Stimulated activated effector memory CD8-positive, alpha-beta T cell treated with anti-CD3 and anti-CD28 coated beads, Interleukin-12 subunit alpha, Interleukin-12 subunit beta, amount 100 ng/mL, for 72 hours (primary cell): Measurements from ENCODE around the gene AMFR.

Experiments
- ATAC-seq: fragments of 150-1000 bp; cut with Tn5 transposase; 2 replicates; pipeline ENCODE4 v1.10.0; 2021
- DNase-seq, 2 donors: peaks; one replicate each; pipeline ENCODE4 v3.0.0; 2021 to 2022; ENCODE audit warnings: low spot score in 2 of 2
- H3K27ac Mint-ChIP-seq: one replicate; pipeline ENCODE4 v1.8.0; 2022; ENCODE audit warnings: mild to moderate bottlenecking, mixed read lengths
- H3K36me3 Mint-ChIP-seq: one replicate; pipeline ENCODE4 v1.8.0; 2022; ENCODE audit warnings: mild to moderate bottlenecking, mixed read lengths
- H3K4me1 Mint-ChIP-seq: one replicate; pipeline ENCODE4 v1.8.0; 2022; ENCODE audit warnings: mixed read lengths
- H3K4me3 Mint-ChIP-seq: one replicate; pipeline ENCODE4 v1.8.0; 2022; ENCODE audit warnings: mild to moderate bottlenecking, mixed read lengths
- H3K9me3 Mint-ChIP-seq: one replicate; pipeline ENCODE4 v1.8.0; 2022; ENCODE audit warnings: mixed read lengths

Gene AMFR

GRCh38 chr16:56315955-56316354, 109.4 kb downstream of the AMFR start:
- Mint-ChIP-seq H3K27ac (no peak overlapping the region), H3K9me3 (no peaks in the 10 kb centered on the region), H3K4me3 (no peak overlapping the region), H3K36me3 (no peaks in the 10 kb centered on the region), H3K4me1 (peaks cover 19% of the 10 kb centered on the region)
- no peak for ATAC-seq
- DNase-seq: no peak

DNA sequence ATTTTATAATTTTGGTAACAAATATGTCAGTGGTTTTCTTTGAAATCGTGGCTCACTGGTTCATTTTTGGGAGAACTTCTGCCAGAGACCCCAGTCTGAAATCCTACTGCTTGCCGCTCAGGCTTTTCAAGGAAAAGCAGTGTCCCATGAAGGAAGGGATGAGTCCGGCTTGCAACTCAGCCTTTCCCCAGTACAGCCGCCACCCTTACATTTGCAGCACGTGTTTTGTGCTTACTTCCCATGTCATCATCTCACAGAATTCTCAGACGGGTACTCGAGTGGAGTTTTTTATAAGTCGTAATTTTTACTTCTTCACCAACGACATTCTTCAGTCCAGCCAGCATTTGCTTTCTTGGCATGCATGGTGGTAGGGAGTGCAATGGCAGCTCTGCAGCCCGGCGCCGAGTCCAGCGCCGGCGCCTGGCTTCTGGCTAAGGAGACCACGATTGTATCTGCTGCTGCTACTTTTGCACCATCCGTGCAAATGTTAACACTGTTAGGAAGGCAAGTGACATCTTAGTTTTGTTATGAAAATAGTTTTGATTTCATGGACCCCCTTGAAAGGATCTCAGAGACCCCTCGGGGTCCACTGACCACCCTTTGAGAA, 111.0 kb downstream of the AMFR start:
- ATAC-seq: no peak
- Mint-ChIP-seq H3K36me3 (no peaks in the 10 kb centered on the region), H3K4me1 (peaks cover 15% of the 10 kb centered on the region), H3K9me3 (no peaks in the 10 kb centered on the region), H3K4me3 (no peak overlapping the region), H3K27ac (no peak overlapping the region)
- DNase-seq: no peak

DNA sequence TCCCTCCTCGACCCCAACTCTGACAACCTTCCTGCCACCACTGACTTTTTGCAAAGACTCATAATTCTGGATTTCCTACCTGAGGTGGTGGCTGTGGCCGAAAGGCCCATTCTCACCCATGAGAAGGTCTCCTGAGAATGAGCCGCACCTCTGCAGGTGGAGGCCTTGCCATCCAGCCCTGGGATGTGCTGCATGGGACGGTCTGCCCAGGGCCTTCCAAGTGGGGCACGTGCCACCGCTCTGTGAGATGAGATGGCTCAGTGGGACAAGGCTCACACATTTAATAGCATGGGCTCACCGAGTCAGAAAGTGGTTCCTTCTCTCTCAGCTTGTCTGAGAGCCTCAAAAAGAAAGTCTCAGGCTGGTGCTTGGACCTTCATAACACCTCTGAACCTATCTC, 112.8 kb downstream of the AMFR start:
- DNase-seq: no peak
- Mint-ChIP-seq H3K4me3 (no peak overlapping the region), H3K9me3 (no peaks in the 10 kb centered on the region)

DNA sequence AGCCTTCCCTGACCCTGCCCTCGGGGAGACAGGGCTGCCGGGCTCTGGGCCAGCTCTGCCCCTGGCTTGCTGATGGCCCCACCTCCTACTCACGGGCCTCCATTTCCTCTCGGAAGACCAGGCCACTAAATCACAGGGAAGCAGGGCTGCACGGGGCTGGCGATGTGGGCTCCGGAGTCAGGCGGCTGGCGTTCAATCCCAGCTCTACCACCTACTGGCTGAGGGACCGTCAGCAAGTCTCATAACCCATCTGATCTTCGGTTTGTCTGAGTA, 113.4 kb downstream of the AMFR start:
- H3K4me1 Mint-ChIP-seq: peaks cover 7% of the 10 kb centered on the region
- DNase-seq: no peak
- no peaks in the 10 kb centered on the region for H3K9me3 Mint-ChIP-seq
- ATAC-seq: no peak
- no peak overlapping the region for H3K4me3 Mint-ChIP-seq
- H3K36me3 Mint-ChIP-seq: no peaks in the 10 kb centered on the region
- H3K27ac Mint-ChIP-seq: no peak overlapping the region

More for the DNA sequence above, 112.8 kb downstream of the AMFR start:
- Mint-ChIP-seq H3K27ac (no peak overlapping the region), H3K36me3 (no peaks in the 10 kb centered on the region), H3K4me1 (peaks cover 8% of the 10 kb centered on the region)
- no peak for ATAC-seq
